NOMO-1 treated with dmso at 0.1 percent for 144 hours (cell line): Measurements from ENCODE around the gene THBS2.
A peak's percentile ranks its signal among the peaks of the same experiment; 100 is the strongest.
"Not testable (repeated sequence)": the region's sequence is repeated elsewhere in the genome, so short reads cannot be mapped to it uniquely, and the experiment has no call there.

ENCODE experiments used
- DNase-seq: peaks from one replicate; lab custom pipeline; 2025; ENCODE audit not compliant: unreplicated experiment; lab: John Stamatoyannopoulos, UW

The THBS2 gene

GRCh38 chr6:169212897-169213813, 40.5 kb downstream of the THBS2 start:
- DNase-seq: peak; percentile 92

GRCh38 chr6:169212436-169212835, 41.2 kb downstream of the THBS2 start:
- no peak for DNase-seq

- no peak for DNase-seq
Observed at GRCh38 chr6:169211881-169212280, 41.8 kb downstream of the THBS2 start.

GRCh38 chr6:169210611-169211010, 43.0 kb downstream of the THBS2 start:
- DNase-seq: no peak

GRCh38 chr6:169208011-169208410, 45.6 kb downstream of the THBS2 start:
- no peak for DNase-seq

- DNase-seq: no peak
Observed at GRCh38 chr6:169207482-169207881, 46.2 kb downstream of the THBS2 start.

GRCh38 chr6:169205176-169206160, 48.2 kb downstream of the THBS2 start:
- no peak for DNase-seq

GRCh38 chr6:169204167-169204566, 49.5 kb downstream of the THBS2 start:
- DNase-seq: no peak

- DNase-seq: no peak
Observed at GRCh38 chr6:169201985-169202384, 51.7 kb downstream of the THBS2 start.

- DNase-seq: no peak
Observed at GRCh38 chr6:169200893-169201514, 52.6 kb downstream of the THBS2 start.

- no peak for DNase-seq
Observed at GRCh38 chr6:169199625-169200335, 53.9 kb downstream of the THBS2 start.

- DNase-seq: no peak
Observed at GRCh38 chr6:169198885-169199284, 54.8 kb downstream of the THBS2 start.

GRCh38 chr6:169197929-169198328, 55.7 kb downstream of the THBS2 start:
- DNase-seq: not testable (repeated sequence)

- not testable (repeated sequence) for DNase-seq
Observed at GRCh38 chr6:169196279-169196678, 57.4 kb downstream of the THBS2 start.

- no peak for DNase-seq
Observed at GRCh38 chr6:169194737-169195136, 58.9 kb downstream of the THBS2 start.

GRCh38 chr6:169190970-169191369, 62.7 kb downstream of the THBS2 start:
- DNase-seq: no peak

- DNase-seq: no peak
Observed at GRCh38 chr6:169190144-169190584, 63.5 kb downstream of the THBS2 start.

- DNase-seq: no peak
Observed at GRCh38 chr6:169189686-169190085, 64.0 kb downstream of the THBS2 start.

- no peak for DNase-seq
Observed at GRCh38 chr6:169189182-169189581, 64.5 kb downstream of the THBS2 start.

GRCh38 chr6:169188475-169188874, 65.2 kb downstream of the THBS2 start:
- DNase-seq: no peak
